Stomach (tissue), 4 donors: ENCODE data around the gene RER1.

Experiments
- EP300 ChIP-seq: sonication (generic); formaldehyde crosslinking; IDR thresholded peaks from one replicate; pipeline ENCODE4 v1.6.1; 2017; ENCODE audit warnings: antibody characterized with exemption
- POLR2A ChIP-seq, 4 donors: fragments of 450-650 bp; IDR thresholded peaks; one replicate each; pipeline ENCODE4 v1.6.1; 2016; ENCODE audit warnings: antibody characterized with exemption in 4 of 4, control low read depth in 2 of 4, mild to moderate bottlenecking in 1 of 4, moderate library complexity in 1 of 4
- POLR2AphosphoS5 ChIP-seq, 3 donors: sonication (generic); formaldehyde crosslinking; IDR thresholded peaks; one replicate each; pipeline ENCODE4 v1.6.1; 2016; ENCODE audit warnings: antibody characterized with exemption in 3 of 3
- TF ChIP-seq, protein P1 (sequence below), 7 experiments: fragments of 450-650 bp in 4 of 7; fragments of 200-600 bp in 3 of 7; sonication (generic) in 3 of 7; IDR thresholded peaks; one replicate each; pipeline ENCODE4 v1.5.1; 2016 to 2019; ENCODE audit warnings: antibody characterized with exemption in 7 of 7, control low read depth in 2 of 7, mild to moderate bottlenecking in 1 of 7

DNA sequence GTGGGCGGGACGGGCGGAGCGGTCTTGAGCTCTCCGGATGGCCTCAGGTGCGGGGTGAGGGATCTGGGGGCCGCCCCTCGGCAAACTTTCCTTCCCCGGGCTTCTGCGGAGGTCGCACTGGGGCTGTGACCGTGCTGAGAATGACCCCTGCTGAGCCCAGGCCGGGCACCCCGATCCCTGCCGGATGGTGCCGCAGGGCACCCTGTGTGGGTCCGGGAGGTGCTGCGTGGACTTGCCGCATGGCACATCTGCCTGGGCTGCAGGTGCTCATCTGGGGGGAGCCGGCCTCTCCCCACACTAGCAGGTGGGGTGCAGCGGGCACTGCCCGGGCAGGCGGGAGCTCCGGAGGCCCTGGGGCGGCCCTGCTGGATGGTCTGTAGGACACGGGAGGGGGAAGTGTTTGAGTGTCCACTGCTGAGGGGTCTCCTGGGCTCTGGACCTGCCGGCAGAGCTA is 52.5 kb downstream of the RER1 start:
- TF ChIP-seq, protein P1, sequence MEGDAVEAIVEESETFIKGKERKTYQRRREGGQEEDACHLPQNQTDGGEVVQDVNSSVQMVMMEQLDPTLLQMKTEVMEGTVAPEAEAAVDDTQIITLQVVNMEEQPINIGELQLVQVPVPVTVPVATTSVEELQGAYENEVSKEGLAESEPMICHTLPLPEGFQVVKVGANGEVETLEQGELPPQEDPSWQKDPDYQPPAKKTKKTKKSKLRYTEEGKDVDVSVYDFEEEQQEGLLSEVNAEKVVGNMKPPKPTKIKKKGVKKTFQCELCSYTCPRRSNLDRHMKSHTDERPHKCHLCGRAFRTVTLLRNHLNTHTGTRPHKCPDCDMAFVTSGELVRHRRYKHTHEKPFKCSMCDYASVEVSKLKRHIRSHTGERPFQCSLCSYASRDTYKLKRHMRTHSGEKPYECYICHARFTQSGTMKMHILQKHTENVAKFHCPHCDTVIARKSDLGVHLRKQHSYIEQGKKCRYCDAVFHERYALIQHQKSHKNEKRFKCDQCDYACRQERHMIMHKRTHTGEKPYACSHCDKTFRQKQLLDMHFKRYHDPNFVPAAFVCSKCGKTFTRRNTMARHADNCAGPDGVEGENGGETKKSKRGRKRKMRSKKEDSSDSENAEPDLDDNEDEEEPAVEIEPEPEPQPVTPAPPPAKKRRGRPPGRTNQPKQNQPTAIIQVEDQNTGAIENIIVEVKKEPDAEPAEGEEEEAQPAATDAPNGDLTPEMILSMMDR (IDR thresholded peaks at IDR 0.05), result no peak
- no peak for TF ChIP-seq POLR2A (IDR thresholded peaks at IDR 0.05)
- TF ChIP-seq POLR2AphosphoS5 (IDR thresholded peaks at IDR 0.05), result no peak
- TF ChIP-seq EP300, result no peak
